A549 treated with dexamethasone at 1 μM for 4 hours (cell line): ENCODE results near the gene GIMAP8. TPM values are rescaled to one million over a fixed set of nuclear protein-coding genes. Genes with fewer than 3 reads are reported as not detected.

Experiments
- total RNA-seq: library from RNA; stranded (reverse); fragments of 200-300 nt; extraction: Qiagen RNA extraction; gene quantifications from 5 replicates; pipeline ENCODE4 v1.2.3, GENCODE V29; 2022

The GIMAP8 gene
- total RNA-seq = not detected in 5 replicates

GRCh38 chr7:150450491-150451001 lies at the start of gene GIMAP8:
GIMAP8 (plus strand) TSS chr7:150450630; CDS start chr7:150466699, 16,069 bp downstream.

GRCh38 chr7:150514748-150515222 lies 64.4 kb downstream of the GIMAP8 start, which contains the start of gene GIMAP7:
GIMAP7 (plus strand) TSS chr7:150514872; CDS start chr7:150519975, 5,103 bp downstream.

Other genes starting within 250 kb of the GIMAP8 start
- gene LRRC61, start 127.3 kb upstream of the GIMAP8 start, total RNA-seq = 0.05 to 0.22 TPM (median 0.06 TPM) in 5 replicates
- gene ACTR3C, start 127.1 kb upstream of the GIMAP8 start, total RNA-seq = 0.02 to 0.26 TPM (median 0.14 TPM) in 3 of 5 replicates, not detected in the others
- 0.28 TPM in 1 of 5 replicates, not detected in the others for gene RARRES2, start 109.0 kb upstream of the GIMAP8 start, total RNA-seq
- gene REPIN1, start 81.8 kb upstream of the GIMAP8 start, total RNA-seq = 62.7 to 82.7 TPM (median 76.0 TPM) in 5 replicates
- 3.7 to 6.8 TPM (median 4.9 TPM) in 5 replicates for gene ZNF775, start 71.3 kb upstream of the GIMAP8 start, total RNA-seq
- not detected in 5 replicates for gene GIMAP7, start 64.2 kb downstream of the GIMAP8 start, total RNA-seq
- gene GIMAP4, start 116.8 kb downstream of the GIMAP8 start, total RNA-seq = not detected in 5 replicates
- gene GIMAP6, start 181.8 kb downstream of the GIMAP8 start, total RNA-seq = not detected in 5 replicates
- gene GIMAP2, start 235.1 kb downstream of the GIMAP8 start, total RNA-seq = not detected in 5 replicates